Measurements from ENCODE around the gene CNTNAP2.

The CNTNAP2 gene

DNA sequence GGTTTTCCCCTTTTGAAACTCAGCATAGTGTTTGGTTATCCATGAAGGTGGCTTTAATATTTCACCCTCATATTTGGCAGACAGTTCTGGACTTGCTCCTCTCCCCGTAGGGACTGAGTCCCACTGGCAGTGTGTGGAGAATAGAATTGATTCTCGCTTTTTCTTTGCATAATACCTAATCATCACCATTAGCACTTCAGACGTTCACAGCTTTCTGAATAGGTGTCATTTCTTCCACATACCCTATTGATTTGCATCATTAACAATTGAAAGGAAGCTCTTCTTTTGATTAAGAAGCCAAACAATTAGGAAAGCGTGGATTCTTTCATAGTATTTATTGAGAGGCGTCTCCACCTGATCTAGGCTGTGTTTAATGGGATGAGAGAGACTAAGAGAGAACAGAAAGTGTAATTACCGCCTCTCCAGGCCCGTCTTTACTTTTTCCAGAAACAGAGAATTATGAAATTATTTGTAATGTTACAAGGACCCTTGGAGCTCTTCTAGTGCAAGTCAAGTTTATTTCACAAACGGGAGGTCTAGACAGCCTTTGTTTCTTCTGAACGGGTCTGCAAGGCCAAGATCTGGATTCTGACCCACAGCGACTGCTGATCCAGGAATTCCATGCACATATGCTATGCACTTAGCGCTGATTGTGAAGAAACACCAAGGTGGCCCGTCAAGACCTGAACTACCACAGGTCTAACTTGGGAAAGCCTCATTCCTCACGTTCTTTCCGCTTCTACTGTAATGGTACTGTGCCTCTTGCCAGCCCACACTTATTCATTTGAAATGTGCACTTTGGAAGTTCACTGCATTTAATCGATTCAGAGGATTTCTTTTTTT lies 2224.1 kb downstream of the CNTNAP2 start:
- Histone ChIP-seq H3K4me3 (ENCODE audit: low read length) (peak overlapping the region; percentile 81), H3K27me3 (ENCODE audit: insufficient read depth, low read length) (peaks cover 5% of the 10 kb centered on the region; the same call in 1 of the 2 replicates), H3K4me1 (ENCODE audit: insufficient read depth, low read length) (peaks cover 58% of the 10 kb centered on the region), H3K36me3 (ENCODE audit: insufficient read depth, low read depth, low read length) (peaks cover 16% of the 10 kb centered on the region; the same call in 1 of the 2 replicates), H3K9me3 (ENCODE audit: insufficient read depth, low read depth, low read length) (no peaks in the 10 kb centered on the region), H3K27ac (ENCODE audit: low read length) (peak overlapping the region; percentile 2), H3K9ac (ENCODE audit: low read depth, low read length) (peak overlapping the region; percentile 83)

DNA sequence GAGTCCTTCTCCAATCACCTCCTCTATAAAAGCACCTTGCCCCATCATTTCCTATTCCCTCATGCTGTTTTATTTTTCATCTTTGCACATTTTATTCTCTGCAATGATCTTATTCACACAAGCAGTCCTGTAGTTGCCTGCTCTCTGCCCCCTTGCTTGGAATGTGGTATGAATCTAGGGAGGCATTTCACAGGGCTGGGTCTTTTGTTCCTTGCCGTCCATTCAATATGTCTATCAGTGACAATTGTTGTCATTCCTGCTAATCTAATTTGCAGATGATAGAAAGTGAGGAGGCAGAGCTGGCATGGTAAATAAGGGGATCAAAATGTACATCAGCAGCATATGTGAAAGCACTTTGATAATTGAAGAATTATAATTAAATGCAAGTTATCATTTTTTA lies 2227.8 kb downstream of the CNTNAP2 start:
- Histone ChIP-seq H3K9me3 (ENCODE audit: insufficient read depth, low read depth, low read length) (no peaks in the 10 kb centered on the region), H3K27me3 (ENCODE audit: insufficient read depth, low read length) (no peaks in the 10 kb centered on the region), H3K9ac (ENCODE audit: low read depth, low read length) (no peak overlapping the region; the same call in 1 of the 2 replicates), H3K4me3 (ENCODE audit: low read length) (0 out of 2 replicates have a peak overlapping the region, but pooled peaks have one; percentile 81), H3K36me3 (ENCODE audit: insufficient read depth, low read depth, low read length) (peaks cover 27% of the 10 kb centered on the region; the same call in 1 of the 2 replicates), H3K4me1 (ENCODE audit: insufficient read depth, low read length) (peaks cover 29% of the 10 kb centered on the region), H3K27ac (ENCODE audit: low read length) (no peak overlapping the region)

DNA sequence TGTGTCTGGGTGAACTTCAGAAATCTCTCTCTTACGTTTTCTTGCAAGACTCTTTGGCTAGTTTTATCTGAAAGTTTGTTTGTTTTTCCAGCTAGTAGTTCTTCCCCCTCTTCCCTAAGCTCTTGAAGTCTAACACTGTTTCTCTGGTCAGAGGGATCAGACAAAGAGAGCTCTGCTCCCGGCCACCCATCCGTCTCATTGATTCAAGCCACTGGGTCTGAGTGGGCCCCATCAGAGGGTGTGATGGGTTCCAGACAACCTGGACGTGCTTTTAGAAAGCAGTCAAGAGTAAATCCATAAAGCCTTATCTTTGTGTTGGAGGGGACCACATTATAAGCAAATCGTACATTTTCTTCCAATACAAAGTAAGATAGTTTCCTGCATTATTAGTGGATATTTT lies 2231.4 kb downstream of the CNTNAP2 start:
- H3K9me3 ChIP-seq (ENCODE audit: insufficient read depth, low read depth, low read length), result no peaks in the 10 kb centered on the region
- H3K27me3 ChIP-seq (ENCODE audit: insufficient read depth, low read length), result no peaks in the 10 kb centered on the region
- no peak overlapping the region for H3K9ac ChIP-seq (ENCODE audit: low read depth, low read length)
- no peak overlapping the region for H3K4me3 ChIP-seq (ENCODE audit: low read length)
- H3K36me3 ChIP-seq (ENCODE audit: insufficient read depth, low read depth, low read length), result peaks cover 25% of the 10 kb centered on the region; the same call in 1 of the 2 replicates
- peaks cover 9% of the 10 kb centered on the region; the same call in 1 of the 2 replicates for H3K4me1 ChIP-seq (ENCODE audit: insufficient read depth, low read length)
- H3K27ac ChIP-seq (ENCODE audit: low read length), result no peak overlapping the region

GRCh38 chr7:148348466-148348865 lies 2231.9 kb downstream of the CNTNAP2 start:
- Histone ChIP-seq H3K9me3 (ENCODE audit: insufficient read depth, low read depth, low read length) (no peaks in the 10 kb centered on the region), H3K4me3 (ENCODE audit: low read length) (no peak overlapping the region), H3K27ac (ENCODE audit: low read length) (no peak overlapping the region), H3K4me1 (ENCODE audit: insufficient read depth, low read length) (peaks cover 9% of the 10 kb centered on the region; the same call in 1 of the 2 replicates), H3K9ac (ENCODE audit: low read depth, low read length) (no peak overlapping the region), H3K36me3 (ENCODE audit: insufficient read depth, low read depth, low read length) (peaks cover 25% of the 10 kb centered on the region; the same call in 1 of the 2 replicates), H3K27me3 (ENCODE audit: insufficient read depth, low read length) (no peaks in the 10 kb centered on the region)

DNA sequence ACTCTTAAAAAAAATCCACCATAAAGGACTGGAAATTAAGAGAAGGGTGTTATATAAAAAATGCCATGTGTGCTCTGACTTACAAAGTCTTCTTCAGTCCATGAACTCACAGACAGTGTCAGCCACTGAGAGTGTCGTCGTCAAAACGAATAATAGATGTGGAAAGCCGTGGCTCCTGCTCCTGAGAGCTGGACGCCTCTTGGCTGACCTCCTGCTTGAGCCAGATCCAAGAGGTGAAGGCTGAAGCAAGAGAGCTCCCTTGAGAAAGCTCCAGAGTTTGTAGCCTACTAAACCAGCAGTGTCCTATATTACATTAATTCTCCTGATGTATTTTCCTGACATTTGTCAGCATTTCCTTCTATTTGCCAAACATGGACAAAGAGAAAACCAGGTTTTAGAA lies 2239.7 kb downstream of the CNTNAP2 start:
- Histone ChIP-seq H3K36me3 (ENCODE audit: insufficient read depth, low read depth, low read length) (peaks cover 20% of the 10 kb centered on the region), H3K27me3 (ENCODE audit: insufficient read depth, low read length) (no peaks in the 10 kb centered on the region), H3K9ac (ENCODE audit: low read depth, low read length) (no peak overlapping the region), H3K27ac (ENCODE audit: low read length) (no peak overlapping the region), H3K4me3 (ENCODE audit: low read length) (no peak overlapping the region), H3K9me3 (ENCODE audit: insufficient read depth, low read depth, low read length) (no peaks in the 10 kb centered on the region), H3K4me1 (ENCODE audit: insufficient read depth, low read length) (peaks cover 13% of the 10 kb centered on the region)

GRCh38 chr7:148362541-148362940 lies 2245.9 kb downstream of the CNTNAP2 start:
- H3K27me3 ChIP-seq (ENCODE audit: insufficient read depth, low read length), result no peaks in the 10 kb centered on the region
- H3K9me3 ChIP-seq (ENCODE audit: insufficient read depth, low read depth, low read length), result no peaks in the 10 kb centered on the region
- no peak overlapping the region for H3K27ac ChIP-seq (ENCODE audit: low read length)
- H3K4me1 ChIP-seq (ENCODE audit: insufficient read depth, low read length), result peaks cover 15% of the 10 kb centered on the region
- H3K36me3 ChIP-seq (ENCODE audit: insufficient read depth, low read depth, low read length), result peaks cover 17% of the 10 kb centered on the region; the same call in 1 of the 2 replicates
- no peak overlapping the region for H3K4me3 ChIP-seq (ENCODE audit: low read length)
- no peak overlapping the region for H3K9ac ChIP-seq (ENCODE audit: low read depth, low read length)

DNA sequence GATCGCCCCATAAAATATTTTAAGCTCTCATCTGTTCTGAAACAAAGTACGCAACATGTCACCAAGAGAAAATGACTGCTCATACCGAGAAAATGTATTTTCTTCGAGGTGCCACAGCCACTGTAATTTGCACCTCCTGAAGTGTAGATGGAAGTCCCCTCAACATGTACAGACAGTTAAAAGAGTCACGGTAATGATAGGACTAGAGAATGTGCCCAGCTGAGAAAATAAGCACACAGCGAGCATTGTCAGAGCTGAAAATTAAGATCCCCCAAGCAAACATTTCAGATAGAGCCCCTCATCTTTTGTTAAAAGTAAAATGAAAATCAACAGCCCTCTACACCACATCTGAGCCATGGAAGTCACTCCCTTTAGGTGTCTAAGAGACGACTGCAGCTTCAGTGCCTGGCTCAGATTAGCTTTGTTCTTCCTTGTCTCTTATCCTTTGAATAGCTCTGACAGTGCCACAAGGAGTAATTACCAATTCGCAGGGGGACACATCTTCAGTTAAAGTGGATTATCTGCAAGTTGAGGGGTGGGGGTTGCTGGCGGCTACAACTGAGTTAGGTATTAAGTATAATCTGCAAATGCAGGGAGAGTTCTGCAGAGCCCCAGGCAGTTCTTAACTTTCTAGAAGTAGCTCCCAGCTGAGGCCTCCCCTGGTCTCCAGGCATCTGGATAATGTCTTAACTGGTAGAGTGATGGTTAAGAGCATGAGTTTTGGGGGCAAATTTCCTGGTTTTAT lies 2251.3 kb downstream of the CNTNAP2 start:
- Histone ChIP-seq H3K9ac (ENCODE audit: low read depth, low read length) (no peak overlapping the region), H3K9me3 (ENCODE audit: insufficient read depth, low read depth, low read length) (no peaks in the 10 kb centered on the region; the same call in 1 of the 2 replicates), H3K4me3 (ENCODE audit: low read length) (no peak overlapping the region), H3K27me3 (ENCODE audit: insufficient read depth, low read length) (no peaks in the 10 kb centered on the region), H3K27ac (ENCODE audit: low read length) (no peak overlapping the region), H3K36me3 (ENCODE audit: insufficient read depth, low read depth, low read length) (peaks cover 17% of the 10 kb centered on the region; the same call in 1 of the 2 replicates), H3K4me1 (ENCODE audit: insufficient read depth, low read length) (peaks cover 7% of the 10 kb centered on the region; the same call in 1 of the 2 replicates)

DNA sequence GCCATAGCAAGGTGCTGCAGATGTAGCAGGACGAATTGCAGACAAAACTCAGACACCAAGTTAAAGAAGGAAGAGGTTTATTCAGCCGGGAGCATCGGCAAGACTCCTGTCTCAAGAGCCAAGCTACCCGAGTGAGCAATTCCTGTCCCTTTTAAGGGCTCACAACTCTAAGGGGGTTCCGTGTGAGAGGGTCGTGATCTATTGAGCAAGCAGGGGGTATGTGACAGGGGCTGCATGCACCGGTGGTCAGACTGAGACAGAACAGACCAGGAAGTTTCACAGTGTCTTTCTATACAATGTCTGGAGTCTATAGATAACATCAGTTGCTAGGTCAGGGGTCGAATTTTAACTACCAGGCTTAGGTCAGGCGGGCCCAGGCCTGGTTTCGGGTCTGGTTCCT lies 2252.0 kb downstream of the CNTNAP2 start:
- Histone ChIP-seq H3K27ac (ENCODE audit: low read length) (no peak overlapping the region), H3K36me3 (ENCODE audit: insufficient read depth, low read depth, low read length) (peaks cover 17% of the 10 kb centered on the region; the same call in 1 of the 2 replicates), H3K9ac (ENCODE audit: low read depth, low read length) (no peak overlapping the region), H3K9me3 (ENCODE audit: insufficient read depth, low read depth, low read length) (no peaks in the 10 kb centered on the region; the same call in 1 of the 2 replicates), H3K4me1 (ENCODE audit: insufficient read depth, low read length) (peaks cover 7% of the 10 kb centered on the region; the same call in 1 of the 2 replicates), H3K4me3 (ENCODE audit: low read length) (no peak overlapping the region), H3K27me3 (ENCODE audit: insufficient read depth, low read length) (no peaks in the 10 kb centered on the region)

- no peak overlapping the region for H3K9ac ChIP-seq (ENCODE audit: low read depth, low read length)
- H3K4me1 ChIP-seq (ENCODE audit: insufficient read depth, low read length), result peaks cover 7% of the 10 kb centered on the region; the same call in 1 of the 2 replicates
- peaks cover 11% of the 10 kb centered on the region; the same call in 1 of the 2 replicates for H3K36me3 ChIP-seq (ENCODE audit: insufficient read depth, low read depth, low read length)
- no peaks in the 10 kb centered on the region for H3K27me3 ChIP-seq (ENCODE audit: insufficient read depth, low read length)
- H3K4me3 ChIP-seq (ENCODE audit: low read length), result no peak overlapping the region
- H3K27ac ChIP-seq (ENCODE audit: low read length), result no peak overlapping the region
- H3K9me3 ChIP-seq (ENCODE audit: insufficient read depth, low read depth, low read length), result no peaks in the 10 kb centered on the region; the same call in 1 of the 2 replicates
Measured at GRCh38 chr7:148371280-148371937, 2254.8 kb downstream of the CNTNAP2 start.

GRCh38 chr7:148374396-148375259 lies 2258.0 kb downstream of the CNTNAP2 start:
- H3K9me3 ChIP-seq (ENCODE audit: insufficient read depth, low read depth, low read length), result no peaks in the 10 kb centered on the region
- no peaks in the 10 kb centered on the region for H3K27me3 ChIP-seq (ENCODE audit: insufficient read depth, low read length)
- peaks cover 5% of the 10 kb centered on the region; the same call in 1 of the 2 replicates for H3K4me1 ChIP-seq (ENCODE audit: insufficient read depth, low read length)
- H3K4me3 ChIP-seq (ENCODE audit: low read length), result no peak overlapping the region
- H3K36me3 ChIP-seq (ENCODE audit: insufficient read depth, low read depth, low read length), result peaks cover 6% of the 10 kb centered on the region; the same call in 1 of the 2 replicates
- no peak overlapping the region for H3K9ac ChIP-seq (ENCODE audit: low read depth, low read length)
- no peak overlapping the region for H3K27ac ChIP-seq (ENCODE audit: low read length)
